Keratinocyte (primary cell): ENCODE data around the gene INHBC. TPM values are rescaled to one million over a fixed set of nuclear protein-coding genes. Genes with fewer than 3 reads are reported as not detected.

Experiments used
- DNase-seq: peaks from one replicate; pipeline ENCODE4 v3.0.0-alpha.2; 2011; ENCODE audit warnings: low read depth, missing footprints, low spot score
- FAIRE-seq: peaks from 2 replicates; lab custom pipeline; 2011; peaks lifted over from hg19 to GRCh38; lab: Jason Lieb, UNC
- H2AFZ ChIP-seq: 2 replicates; pipeline ENCODE4 v1.6.0; 2012; ENCODE audit warnings: low read length, control low read depth, inconsistent platforms; ENCODE audit not compliant: control insufficient read depth
- H3K27ac ChIP-seq: 2 replicates; pipeline ENCODE4 v1.5.1; 2011; ENCODE audit warnings: low read length; ENCODE audit not compliant: control insufficient read depth, insufficient read depth
- H3K27me3 ChIP-seq: 3 replicates; pipeline ENCODE4 v1.6.0; 2011; ENCODE audit warnings: low read length; ENCODE audit not compliant: control insufficient read depth, insufficient read depth; ENCODE audit errors: extremely low read depth
- H3K36me3 ChIP-seq, 2 experiments: 2 replicates in 1 of 2; 3 replicates in 1 of 2; pipeline ENCODE4 v1.5.1; 2011; ENCODE audit warnings: low read length in 2 of 2, mild to moderate bottlenecking in 1 of 2; ENCODE audit not compliant: control insufficient read depth in 2 of 2, insufficient read depth in 2 of 2; ENCODE audit errors: extremely low read depth in 1 of 2
- H3K4me1 ChIP-seq: 3 replicates; pipeline ENCODE4 v1.5.1; 2011; ENCODE audit warnings: low read length; ENCODE audit not compliant: control insufficient read depth, insufficient read depth; ENCODE audit errors: extremely low read depth
- H3K4me2 ChIP-seq: 3 replicates; pipeline ENCODE4 v1.6.0; 2011; ENCODE audit warnings: low read depth, low read length; ENCODE audit not compliant: control insufficient read depth, insufficient read depth; ENCODE audit errors: extremely low read depth
- H3K4me3 ChIP-seq, 3 experiments: fragments of 200-600 bp in 1 of 3; sonication (generic) in 1 of 3; 2 replicates in 2 of 3; 3 replicates in 1 of 3; pipeline ENCODE4 v1.5.1; 2011 to 2016; ENCODE audit warnings: low read length in 3 of 3, mild to moderate bottlenecking in 3 of 3, control low read depth in 2 of 3, inconsistent platforms in 1 of 3, low read depth in 1 of 3, mixed read lengths in 1 of 3, mixed run types in 1 of 3, moderate library complexity in 1 of 3; ENCODE audit not compliant: control insufficient read depth in 2 of 3, insufficient read depth in 2 of 3; ENCODE audit errors: extremely low read depth in 1 of 3
- H3K79me2 ChIP-seq: 2 replicates; pipeline ENCODE4 v1.6.0; 2012; ENCODE audit warnings: low read length; ENCODE audit not compliant: control insufficient read depth, insufficient read depth
- H3K9ac ChIP-seq: 3 replicates; pipeline ENCODE4 v1.6.0; 2011; ENCODE audit warnings: low read length; ENCODE audit not compliant: control insufficient read depth, insufficient read depth; ENCODE audit errors: extremely low read depth
- H3K9me1 ChIP-seq: 3 replicates; pipeline ENCODE4 v1.6.0; 2011; ENCODE audit warnings: low read length; ENCODE audit not compliant: control insufficient read depth, insufficient read depth; ENCODE audit errors: extremely low read depth
- H3K9me3 ChIP-seq: 2 replicates; pipeline ENCODE4 v1.5.1; 2012; ENCODE audit warnings: low read depth, low read length; ENCODE audit not compliant: control insufficient read depth
- H4K20me1 ChIP-seq: 3 replicates; pipeline ENCODE4 v1.6.0; 2011; ENCODE audit warnings: low read length; ENCODE audit not compliant: control insufficient read depth, insufficient read depth; ENCODE audit errors: extremely low read depth
- CTCF ChIP-seq, 3 experiments: IDR thresholded peaks in 1 of 3; conservative IDR thresholded peaks in 1 of 3; optimal IDR thresholded peaks in 1 of 3; 2 replicates in 2 of 3; 3 replicates in 1 of 3; pipeline versions ENCODE3 to v1.5.1; 2011; ENCODE audit warnings: low read length in 3 of 3, mild to moderate bottlenecking in 3 of 3, moderate library complexity in 2 of 3, control low read depth in 1 of 3, inconsistent platforms in 1 of 3; ENCODE audit not compliant: insufficient read depth in 2 of 3; ENCODE audit errors: extremely low read depth in 1 of 3
- EZH2 ChIP-seq: IDR thresholded peaks from one replicate; pipeline ENCODE4 v1.6.1; 2012; ENCODE audit warnings: inconsistent platforms, mild to moderate bottlenecking, low read length, moderate library complexity
- dilution Hi-C: fragments of 300-500 bp; cut with MboI; formaldehyde crosslinking; loops from one replicate; pipeline ENCODE4 v1.7.0; 2020; ENCODE audit warnings: low sequenced_read_pairs; ENCODE audit not compliant: extremely low pct_ligation_motif_present
- polyA plus RNA-seq, 5 experiments: library from polyadenylated mRNA; depleted of rRNA in 3 of 5; stranded (reverse) in 3 of 5; stranded (forward) in 1 of 5; unstranded in 1 of 5; fragments of >200 nt; gene quantifications; 1 replicate in 1 of 5; 2 replicates in 3 of 5; 3 replicates in 1 of 5; pipeline versions ENCODE4 v1.2.1 to v1.2.3, GENCODE V29; 2011 to 2012; ENCODE audit warnings: missing spikeins in 2 of 5, low read depth in 1 of 5, low replicate concordance in 1 of 5
- small RNA-seq, 3 experiments: library from RNA; depleted of rRNA; stranded (forward); fragments of <200 nt; gene quantifications; one replicate each; pipeline ENCODE3, GENCODE V24; 2012; ENCODE audit warnings: low read depth in 3 of 3, low replicate concordance in 1 of 3; ENCODE audit not compliant: insufficient read length in 3 of 3

The INHBC gene
- polyA plus RNA-seq, 1 donor (not counting 4 experiments of a cell fraction or from before 2014, with no cell fraction given), result 0.04 TPM

- TF ChIP-seq EZH2 (no peak), CTCF (optimal IDR thresholded peaks at IDR 0.05 in 1 of 3, IDR thresholded peaks at IDR 0.05 in 1 of 3, conservative IDR thresholded peaks at IDR 0.05 in 1 of 3; ENCODE audit: extremely low read depth in 1 of 3, insufficient read depth in 2 of 3, low read length in 3 of 3) (no peak)
- no peak overlapping the region for H3K4me3 ChIP-seq
- no peaks in the 10 kb centered on the region for H3K4me1 ChIP-seq
- no peak overlapping the region for H3K27ac ChIP-seq
- dilution Hi-C loops, result no loop called here
- H4K20me1 ChIP-seq, result no peaks in the 10 kb centered on the region
- H3K27me3 ChIP-seq, result no peaks in the 10 kb centered on the region
- H3K36me3 ChIP-seq, result peaks cover 28 to 53% of the 10 kb centered on the region in 2 experiments
- H3K4me2 ChIP-seq, result no peak overlapping the region
- no peaks in the 10 kb centered on the region for H3K9me1 ChIP-seq
- H2AFZ ChIP-seq, result no peak overlapping the region
- no peaks in the 10 kb centered on the region for H3K79me2 ChIP-seq
- H3K9me3 ChIP-seq, result no peaks in the 10 kb centered on the region
- FAIRE-seq, result no peak
- no peak for DNase-seq
- no peak overlapping the region for H3K9ac ChIP-seq
Observed at GRCh38 chr12:57500213-57500612, 65.6 kb downstream of the INHBC start.

Small RNAs within 50 kb of the gene (small RNA-seq; reads per million reads assigned to genes)
- gene RNU6-879P, result 0 to 0.33 (median 0) reads per million in 3 experiments

Other genes starting within 250 kb of the INHBC start
- 0.97 to 1.4 TPM (median 1.2 TPM) in 3 replicates for gene NXPH4, start 218.0 kb upstream of the INHBC start, polyA plus RNA-seq
- 84.0 to 180 TPM (median 128 TPM) in 3 replicates for gene SHMT2, start 205.1 kb upstream of the INHBC start, polyA plus RNA-seq
- gene STAC3, start 183.6 kb upstream of the INHBC start, polyA plus RNA-seq, result 0.27 to 0.94 TPM (median 0.62 TPM) in 3 replicates
- gene R3HDM2, start 3.7 kb upstream of the INHBC start, polyA plus RNA-seq, result 8.1 to 13.4 TPM (median 11.1 TPM) in 3 replicates
- not detected in 3 replicates for gene INHBE, start 20.5 kb downstream of the INHBC start, polyA plus RNA-seq
- gene GLI1, start 25.0 kb downstream of the INHBC start, polyA plus RNA-seq, result 1.0 to 1.4 TPM (median 1.2 TPM) in 3 replicates
- gene ARHGAP9, start 45.1 kb downstream of the INHBC start, polyA plus RNA-seq, result 0.15 TPM in 1 of 3 replicates, not detected in the others
- 92.9 to 137 TPM (median 125 TPM) in 3 replicates for gene MARS1, start 53.3 kb downstream of the INHBC start, polyA plus RNA-seq
- 7.8 to 25.6 TPM (median 23.6 TPM) in 3 replicates for gene DDIT3, start 85.7 kb downstream of the INHBC start, polyA plus RNA-seq
- gene MBD6, start 88.0 kb downstream of the INHBC start, polyA plus RNA-seq, result 1.8 to 5.4 TPM (median 2.2 TPM) in 3 replicates
- gene DCTN2, start 112.4 kb downstream of the INHBC start, polyA plus RNA-seq, result 109 to 158 TPM (median 132 TPM) in 3 replicates
- gene KIF5A, start 115.3 kb downstream of the INHBC start, polyA plus RNA-seq, result 0.01 to 0.10 TPM (median 0.05 TPM) in 3 replicates
- gene PIP4K2C, start 156.4 kb downstream of the INHBC start, polyA plus RNA-seq, result 73.5 to 109 TPM (median 93.6 TPM) in 3 replicates
- 2.6 to 5.4 TPM (median 3.5 TPM) in 3 replicates for gene DTX3, start 170.0 kb downstream of the INHBC start, polyA plus RNA-seq
- 0.12 to 0.26 TPM (median 0.26 TPM) in 3 replicates for gene ARHGEF25, start 176.7 kb downstream of the INHBC start, polyA plus RNA-seq
- 0.08 to 0.37 TPM (median 0.08 TPM) in 3 replicates for gene B4GALNT1, start 198.4 kb downstream of the INHBC start, polyA plus RNA-seq